SK-N-SH treated with all-trans-retinoic acid at 6 μM for 48 hours (cell line): ENCODE results near the gene PIK3CA.

Source experiments
- ATAC-seq: fragments of 200-7000 bp; cut with Tn5 transposase; 3 replicates; pipeline ENCODE4 v1.9.1; 2020; ENCODE audit warnings: mild to moderate bottlenecking, moderate library complexity
- ARNTL ChIP-seq: fragments of 450-650 bp; formaldehyde crosslinking; IDR thresholded peaks from 2 replicates; pipeline ENCODE4 v1.5.0; 2020; ENCODE audit warnings: low read depth, mild to moderate bottlenecking, moderate library complexity, borderline replicate concordance
- CREB5 ChIP-seq: fragments of 250-450 bp; sonication (Bioruptor Pico); IDR thresholded peaks from 2 replicates; pipeline ENCODE4 v1.5.1; 2020; ENCODE audit warnings: low read depth, mild to moderate bottlenecking, moderate library complexity
- CSRNP3 ChIP-seq: fragments of 250-450 bp; sonication (Bioruptor Pico); IDR thresholded peaks from 2 replicates; pipeline ENCODE4 v1.5.1; 2021; ENCODE audit warnings: mild to moderate bottlenecking, moderate library complexity
- ESRRG ChIP-seq: fragments of 250-450 bp; sonication (Bioruptor Pico); IDR thresholded peaks from 2 replicates; pipeline ENCODE4 v1.6.1; 2021; ENCODE audit warnings: mild to moderate bottlenecking
- ISL1 ChIP-seq: fragments of 250-450 bp; sonication (Bioruptor Pico); IDR thresholded peaks from 2 replicates; pipeline ENCODE4 v2.1.2; 2022; ENCODE audit warnings: mild to moderate bottlenecking, moderate library complexity
- PATZ1 ChIP-seq: fragments of 250-450 bp; sonication (Bioruptor Pico); IDR thresholded peaks from 2 replicates; pipeline ENCODE4 v1.8.0; 2020; ENCODE audit warnings: mild to moderate bottlenecking, moderate library complexity, borderline replicate concordance
- POU6F1 ChIP-seq: fragments of 250-450 bp; sonication (Bioruptor Pico); IDR thresholded peaks from 2 replicates; pipeline ENCODE4 v1.8.0; 2021; ENCODE audit warnings: low read depth, mild to moderate bottlenecking, moderate library complexity, borderline replicate concordance
- PPARA ChIP-seq: fragments of 250-450 bp; sonication (Bioruptor Pico); IDR thresholded peaks from 2 replicates; pipeline ENCODE4 v1.5.0; 2020; ENCODE audit warnings: mild to moderate bottlenecking, borderline replicate concordance
- SNAI2 ChIP-seq: fragments of 250-450 bp; sonication (Bioruptor Pico); IDR thresholded peaks from 2 replicates; pipeline ENCODE4 v1.5.0; 2020; ENCODE audit warnings: mild to moderate bottlenecking, moderate library complexity
- TCF4 ChIP-seq: fragments of 250-450 bp; sonication (Bioruptor Pico); IDR thresholded peaks from 2 replicates; pipeline ENCODE4 v1.8.0; 2021; ENCODE audit warnings: mild to moderate bottlenecking, moderate library complexity, borderline replicate concordance
- TOX ChIP-seq: fragments of 250-450 bp; sonication (Bioruptor Pico); IDR thresholded peaks from 2 replicates; pipeline ENCODE4 v1.8.0; 2021; ENCODE audit warnings: mild to moderate bottlenecking, moderate library complexity, borderline replicate concordance
- TSHZ2 ChIP-seq: fragments of 250-450 bp; sonication (Bioruptor Pico); IDR thresholded peaks from 2 replicates; pipeline ENCODE4 v1.5.0; 2020; ENCODE audit warnings: mild to moderate bottlenecking, moderate library complexity
- ZC3H10 ChIP-seq: fragments of 250-450 bp; sonication (Bioruptor Pico); IDR thresholded peaks from 2 replicates; pipeline ENCODE4 v1.5.1; 2021; ENCODE audit warnings: mild to moderate bottlenecking, moderate library complexity
- ZFP3 ChIP-seq: fragments of 250-450 bp; sonication (Bioruptor Pico); IDR thresholded peaks from 2 replicates; pipeline ENCODE4 v1.5.0; 2020; ENCODE audit warnings: mild to moderate bottlenecking, moderate library complexity
- ZFP30 ChIP-seq: fragments of 450-650 bp; formaldehyde crosslinking; IDR thresholded peaks from 2 replicates; pipeline ENCODE4 v1.5.0; 2022; ENCODE audit warnings: mild to moderate bottlenecking, moderate library complexity
- ZNF565 ChIP-seq: fragments of 450-650 bp; formaldehyde crosslinking; conservative IDR thresholded peaks from 2 replicates; pipeline ENCODE4 v1.5.0; 2020; ENCODE audit warnings: low read depth, mild to moderate bottlenecking, moderate library complexity
- ZNF8 ChIP-seq: fragments of 450-650 bp; formaldehyde crosslinking; IDR thresholded peaks from 2 replicates; pipeline ENCODE4 v1.5.0; 2020; ENCODE audit warnings: mild to moderate bottlenecking, moderate library complexity

PIK3CA gene

GRCh38 chr3:179279837-179280236 lies 131.7 kb downstream of the PIK3CA start:
- no peak for TF ChIP-seq ZFP3 (CRISPR knock-in tag)
- TF ChIP-seq ZNF8 (CRISPR knock-in tag), result no peak
- ATAC-seq, result no peak

- TF ChIP-seq ISL1 (no peak), ZC3H10 (no peak), ZFP3 (CRISPR knock-in tag) (no peak), ZFP30 (no peak), CSRNP3 (CRISPR knock-in tag) (no peak)
- TF ChIP-seq, all 23 proteins: peak for 0
- no peak for ATAC-seq
Observed at GRCh38 chr3:179281825-179282224, 133.7 kb downstream of the PIK3CA start.

GRCh38 chr3:179286331-179286730 lies 138.2 kb downstream of the PIK3CA start:
- no peak for TF ChIP-seq PPARA (CRISPR knock-in tag)
- no peak for TF ChIP-seq TCF4 (CRISPR knock-in tag)
- no peak for TF ChIP-seq TOX (CRISPR knock-in tag)
- no peak for TF ChIP-seq ZC3H10
- no peak for TF ChIP-seq ESRRG
- TF ChIP-seq CREB5 (CRISPR knock-in tag), result no peak
- TF ChIP-seq POU6F1 (CRISPR knock-in tag), result no peak
- no peak for TF ChIP-seq TSHZ2 (CRISPR knock-in tag)
- TF ChIP-seq SNAI2 (CRISPR knock-in tag), result no peak
- no peak for ATAC-seq

GRCh38 chr3:179288845-179289244 lies 140.7 kb downstream of the PIK3CA start:
- ATAC-seq, result no peak
- TF ChIP-seq SNAI2 (CRISPR knock-in tag), result no peak
- TF ChIP-seq PPARA (CRISPR knock-in tag), result no peak
- no peak for TF ChIP-seq PATZ1 (CRISPR knock-in tag)
- TF ChIP-seq ZNF565 (CRISPR knock-in tag), result no peak
- no peak for TF ChIP-seq ARNTL (CRISPR knock-in tag)
- no peak for TF ChIP-seq ZC3H10
- TF ChIP-seq ZFP3 (CRISPR knock-in tag), result no peak
- no peak for TF ChIP-seq POU6F1 (CRISPR knock-in tag)
- no peak for TF ChIP-seq TOX (CRISPR knock-in tag)
